ENCODE results near the gene ZDHHC8. TPM values are rescaled to one million over a fixed set of nuclear protein-coding genes. Genes with fewer than 3 reads are reported as not detected.

ZDHHC8 gene
- total and polyA plus RNA-seq, 2 donors (not counting 3 experiments of a cell fraction or from before 2014, with no cell fraction given): 49.8 to 131 TPM

DNA sequence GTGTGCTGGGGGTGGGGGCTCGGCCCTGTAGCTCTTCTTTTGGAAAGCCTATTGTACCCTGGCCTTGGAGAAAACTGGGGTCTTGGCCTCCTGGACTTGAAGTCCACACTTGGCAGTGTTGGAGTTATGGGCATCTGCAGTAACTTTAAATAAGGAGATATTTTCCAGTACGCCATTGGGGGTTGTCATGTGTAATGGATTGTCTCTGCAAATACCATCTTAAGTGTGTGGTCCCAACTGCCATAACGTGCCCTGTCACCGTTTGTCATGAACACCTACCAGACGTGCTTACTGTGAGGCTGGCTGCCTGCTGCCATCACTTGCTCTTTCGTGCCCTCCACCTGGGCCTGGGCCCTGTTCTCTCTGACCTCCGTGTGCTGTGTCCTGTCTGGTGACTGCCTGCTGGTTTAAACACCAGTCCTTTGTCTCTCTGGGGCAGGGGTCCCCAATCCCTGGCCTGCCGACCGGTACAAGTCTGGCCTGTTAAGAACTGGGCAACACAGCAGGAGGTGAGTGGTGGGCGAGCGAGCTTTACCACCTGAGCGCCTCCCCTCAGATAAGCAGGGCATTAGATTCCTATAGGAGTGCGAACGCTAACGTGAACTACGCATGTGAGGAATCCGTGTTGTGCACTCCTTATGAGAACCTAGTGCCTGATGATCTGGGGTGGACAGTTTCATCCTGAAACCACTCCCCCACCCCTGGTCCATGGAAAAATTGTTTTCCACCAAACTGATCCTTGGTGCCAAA lies 3.6 kb upstream of the ZDHHC8 start:
- DNase-seq (ENCODE audit: low read depth, low spot score) (no peak), FAIRE-seq (no peak)
- no peak overlapping the region for H3K4me2 ChIP-seq (ENCODE audit: insufficient read depth, low read length)
- H3K4me3 ChIP-seq (replicated peaks in 1 of 3; ENCODE audit: insufficient read depth in 1 of 3, low read depth in 1 of 3, low read length in 3 of 3): no peak overlapping the region
- peaks cover 5 to 27% of the 10 kb centered on the region in 2 experiments for H3K36me3 ChIP-seq (ENCODE audit: control insufficient read depth in 2 of 2, extremely low read depth in 1 of 2, insufficient read depth in 2 of 2, low read length in 2 of 2)
- no peak for TF ChIP-seq POLR2AphosphoS5 (IDR thresholded peaks at IDR 0.05; ENCODE audit: insufficient read depth, low read depth, low read length)
- no peak for TF ChIP-seq MYC (IDR thresholded peaks at IDR 0.05; ENCODE audit: low read depth, low read length)
- no peak for TF ChIP-seq FOS (IDR thresholded peaks at IDR 0.05; ENCODE audit: borderline replicate concordance, insufficient read depth, low read length)
- no peaks in the 10 kb centered on the region for H3K9me1 ChIP-seq (replicated peaks; ENCODE audit: control insufficient read depth, extremely low read depth, insufficient read depth, low read length)
- ChIA-PET POLR2A (interaction anchor here (0.6 kb wide), 1 partner anchor 168 kb away, joined by 4 read pairs; no protein-coding TSS in a partner anchor), CTCF (interaction anchor here (1.7 kb wide), 1 partner anchor 115 kb away, joined by 7 read pairs; no protein-coding TSS in a partner anchor)
- no peaks in the 10 kb centered on the region for H3K27me3 ChIP-seq (ENCODE audit: control insufficient read depth in 2 of 2, insufficient read depth in 2 of 2, low read length in 2 of 2)
- BruUV-seq (replicated peaks): no TSS peak
- H4K20me1 ChIP-seq (replicated peaks; ENCODE audit: control insufficient read depth, extremely low read depth, insufficient read depth, low read length): no peaks in the 10 kb centered on the region
- no peaks in the 10 kb centered on the region for H3K9me3 ChIP-seq (replicated peaks; ENCODE audit: control insufficient read depth, insufficient read depth, low read length)
- no peak overlapping the region for H3K27ac ChIP-seq (ENCODE audit: insufficient read depth, low read depth, low read length)
- dilution Hi-C loops (cut with MboI; ENCODE audit: extremely low pct_ligation_motif_present, low sequenced_read_pairs) (no loop called here), intact Hi-C loops (cut with micrococcal nuclease) (no loop called here)
- no peak overlapping the region for H2AFZ ChIP-seq (ENCODE audit: low read depth, low read length)
- H3K4me1 ChIP-seq (ENCODE audit: control insufficient read depth, extremely low read depth, insufficient read depth, low read length): peaks cover 6% of the 10 kb centered on the region
- H3K9ac ChIP-seq (replicated peaks; ENCODE audit: extremely low read depth, insufficient read depth, low read length): no peak overlapping the region
- H3K79me2 ChIP-seq (ENCODE audit: control insufficient read depth, insufficient read depth, low read length): peaks cover 22% of the 10 kb centered on the region

DNA sequence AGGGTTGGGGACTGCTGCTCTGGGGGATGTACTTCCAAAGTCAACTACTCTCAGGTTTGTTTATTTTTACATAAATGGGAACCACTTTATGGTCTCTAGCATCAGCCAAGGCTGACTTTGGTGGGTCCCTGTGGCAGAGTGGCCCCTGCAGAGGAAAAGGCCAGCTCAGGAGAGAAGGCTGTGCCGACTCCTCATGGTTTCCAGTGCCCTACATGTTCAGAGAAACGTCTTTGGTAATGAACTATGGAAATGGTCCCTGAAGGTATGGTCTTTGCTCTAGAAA lies 3.0 kb upstream of the ZDHHC8 start:
- peaks cover 4 to 24% of the 10 kb centered on the region in 2 experiments for H3K36me3 ChIP-seq (ENCODE audit: control insufficient read depth in 2 of 2, extremely low read depth in 1 of 2, insufficient read depth in 2 of 2, low read length in 2 of 2)
- DNase-seq (ENCODE audit: low read depth, low spot score) (no peak), FAIRE-seq (no peak)
- no peaks in the 10 kb centered on the region for H4K20me1 ChIP-seq (replicated peaks; ENCODE audit: control insufficient read depth, extremely low read depth, insufficient read depth, low read length)
- CTCF ChIA-PET: interaction anchor here (1.7 kb wide), 1 partner anchor 115 kb away, joined by 7 read pairs; no protein-coding TSS in a partner anchor
- no peak overlapping the region for H2AFZ ChIP-seq (ENCODE audit: low read depth, low read length)
- H3K27me3 ChIP-seq (ENCODE audit: control insufficient read depth in 2 of 2, insufficient read depth in 2 of 2, low read length in 2 of 2): no peaks in the 10 kb centered on the region
- BruUV-seq (replicated peaks): no TSS peak
- dilution Hi-C loops (cut with MboI; ENCODE audit: extremely low pct_ligation_motif_present, low sequenced_read_pairs) (no loop called here), intact Hi-C loops (cut with micrococcal nuclease) (no loop called here)
- H3K79me2 ChIP-seq (ENCODE audit: control insufficient read depth, insufficient read depth, low read length): peaks cover 23% of the 10 kb centered on the region
- H3K4me1 ChIP-seq (ENCODE audit: control insufficient read depth, extremely low read depth, insufficient read depth, low read length): peaks cover 6% of the 10 kb centered on the region
- no peak overlapping the region for H3K4me3 ChIP-seq (replicated peaks in 1 of 3; ENCODE audit: insufficient read depth in 1 of 3, low read depth in 1 of 3, low read length in 3 of 3)
- no peak overlapping the region for H3K27ac ChIP-seq (ENCODE audit: insufficient read depth, low read depth, low read length)
- H3K4me2 ChIP-seq (ENCODE audit: insufficient read depth, low read length): no peak overlapping the region
- no peak overlapping the region for H3K9ac ChIP-seq (replicated peaks; ENCODE audit: extremely low read depth, insufficient read depth, low read length)
- H3K9me1 ChIP-seq (replicated peaks; ENCODE audit: control insufficient read depth, extremely low read depth, insufficient read depth, low read length): no peaks in the 10 kb centered on the region
- H3K9me3 ChIP-seq (replicated peaks; ENCODE audit: control insufficient read depth, insufficient read depth, low read length): no peaks in the 10 kb centered on the region
- TF ChIP-seq, protein P1, sequence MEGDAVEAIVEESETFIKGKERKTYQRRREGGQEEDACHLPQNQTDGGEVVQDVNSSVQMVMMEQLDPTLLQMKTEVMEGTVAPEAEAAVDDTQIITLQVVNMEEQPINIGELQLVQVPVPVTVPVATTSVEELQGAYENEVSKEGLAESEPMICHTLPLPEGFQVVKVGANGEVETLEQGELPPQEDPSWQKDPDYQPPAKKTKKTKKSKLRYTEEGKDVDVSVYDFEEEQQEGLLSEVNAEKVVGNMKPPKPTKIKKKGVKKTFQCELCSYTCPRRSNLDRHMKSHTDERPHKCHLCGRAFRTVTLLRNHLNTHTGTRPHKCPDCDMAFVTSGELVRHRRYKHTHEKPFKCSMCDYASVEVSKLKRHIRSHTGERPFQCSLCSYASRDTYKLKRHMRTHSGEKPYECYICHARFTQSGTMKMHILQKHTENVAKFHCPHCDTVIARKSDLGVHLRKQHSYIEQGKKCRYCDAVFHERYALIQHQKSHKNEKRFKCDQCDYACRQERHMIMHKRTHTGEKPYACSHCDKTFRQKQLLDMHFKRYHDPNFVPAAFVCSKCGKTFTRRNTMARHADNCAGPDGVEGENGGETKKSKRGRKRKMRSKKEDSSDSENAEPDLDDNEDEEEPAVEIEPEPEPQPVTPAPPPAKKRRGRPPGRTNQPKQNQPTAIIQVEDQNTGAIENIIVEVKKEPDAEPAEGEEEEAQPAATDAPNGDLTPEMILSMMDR (IDR thresholded peaks at IDR 0.05; ENCODE audit: extremely low read depth in 1 of 2, insufficient read depth in 1 of 2, low read depth in 1 of 2, low read length in 2 of 2): no peak
- TF ChIP-seq GATA2 (IDR thresholded peaks at IDR 0.05; ENCODE audit: insufficient read depth, insufficient read length, low read depth, low read length) (no peak), MYC (IDR thresholded peaks at IDR 0.05; ENCODE audit: low read depth, low read length) (no peak), JUN (IDR thresholded peaks at IDR 0.05; ENCODE audit: borderline replicate concordance, insufficient read depth, insufficient read length, low read depth) (no peak), FOS (IDR thresholded peaks at IDR 0.05; ENCODE audit: borderline replicate concordance, insufficient read depth, low read length) (no peak), EZH2 (IDR thresholded peaks at IDR 0.05; ENCODE audit: borderline replicate concordance, low read depth, low read length, severe bottlenecking) (no peak)
- TF ChIP-seq, protein P2, sequence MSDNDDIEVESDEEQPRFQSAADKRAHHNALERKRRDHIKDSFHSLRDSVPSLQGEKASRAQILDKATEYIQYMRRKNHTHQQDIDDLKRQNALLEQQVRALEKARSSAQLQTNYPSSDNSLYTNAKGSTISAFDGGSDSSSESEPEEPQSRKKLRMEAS (IDR thresholded peaks at IDR 0.05; ENCODE audit: insufficient read depth, insufficient read length): no peak
- POLR2A ChIA-PET: no interaction called here
